ENCODE results near the gene BTRC. TPM values are rescaled to one million over a fixed set of nuclear protein-coding genes. Genes with fewer than 3 reads are reported as not detected.

Gene BTRC
- total RNA-seq (2014; rRNA removed; shearing (Covaris generic); ENCODE audit: low replicate concordance) = 1.8 and 3.6 TPM in 2 replicates

DNA sequence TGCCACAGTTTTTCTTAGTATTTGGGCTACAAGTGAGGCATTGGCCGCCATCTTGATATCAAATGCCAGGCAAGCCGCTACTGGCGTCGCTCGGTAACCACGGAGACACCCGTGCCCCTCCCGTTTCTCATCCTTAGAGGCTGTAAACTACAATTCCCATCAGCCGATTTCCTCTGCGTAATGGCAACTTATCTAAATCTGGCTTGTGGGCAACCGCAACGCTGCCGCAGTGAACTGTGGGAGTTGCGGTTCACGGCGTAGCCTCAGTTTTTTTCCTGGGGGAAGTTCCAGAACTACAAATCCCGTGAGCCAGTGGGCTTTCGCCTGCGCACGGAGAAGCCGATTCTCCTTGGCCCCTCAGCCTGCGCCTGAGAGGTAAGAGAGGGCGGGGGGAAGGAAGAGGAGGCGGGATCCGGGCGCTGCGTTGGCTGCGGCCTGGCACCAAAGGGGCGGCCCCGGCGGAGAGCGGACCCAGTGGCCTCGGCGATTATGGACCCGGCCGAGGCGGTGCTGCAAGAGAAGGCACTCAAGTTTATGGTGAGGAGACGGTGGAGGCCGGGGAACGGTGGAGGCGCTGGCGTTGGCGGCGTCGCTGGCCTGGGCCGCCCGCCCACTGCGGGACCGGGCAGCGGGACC is at the start of gene BTRC:
TSS of gene BTRC (plus strand) at position 474 of the 636 bp plus-strand sequence. CDS start at position 490, 16 bp downstream.
- H2AFZ ChIP-seq (ENCODE audit: low read length) = peak within 1 kb of the TSS; percentile 89
- no peaks in the 10 kb centered on the region for H3K9me3 ChIP-seq (ENCODE audit: low read length)
- DNase-seq = peak; percentile 97
- H3K4me1 ChIP-seq (ENCODE audit: low read length) = peaks cover 14% of the 10 kb centered on the region
- no peak within 1 kb of the TSS for H3K27ac ChIP-seq (ENCODE audit: low read length)
- no peaks in the 10 kb centered on the region for H3K27me3 ChIP-seq (ENCODE audit: low read length)
- peak within 1 kb of the TSS; percentile 76 for H3K9ac ChIP-seq (ENCODE audit: low read length)
- H4K20me1 ChIP-seq (ENCODE audit: insufficient read depth, low read depth, low read length) = no peaks in the 10 kb centered on the region
- H3K36me3 ChIP-seq (ENCODE audit: insufficient read depth, low read length) = no peaks in the 10 kb centered on the region
- no peaks in the 10 kb centered on the region for H3K9me2 ChIP-seq (replicated peaks; ENCODE audit: insufficient read depth, low read length)
- peaks cover 10% of the 10 kb centered on the region; the same call in 1 of the 2 replicates for H3K79me2 ChIP-seq (ENCODE audit: low read length)
- H3K4me3 ChIP-seq (ENCODE audit: low read length) = peak within 1 kb of the TSS; percentile 72
- peak within 1 kb of the TSS; percentile 70 for H3K4me2 ChIP-seq (ENCODE audit: low read depth, low read length, poor library complexity, severe bottlenecking)

DNA sequence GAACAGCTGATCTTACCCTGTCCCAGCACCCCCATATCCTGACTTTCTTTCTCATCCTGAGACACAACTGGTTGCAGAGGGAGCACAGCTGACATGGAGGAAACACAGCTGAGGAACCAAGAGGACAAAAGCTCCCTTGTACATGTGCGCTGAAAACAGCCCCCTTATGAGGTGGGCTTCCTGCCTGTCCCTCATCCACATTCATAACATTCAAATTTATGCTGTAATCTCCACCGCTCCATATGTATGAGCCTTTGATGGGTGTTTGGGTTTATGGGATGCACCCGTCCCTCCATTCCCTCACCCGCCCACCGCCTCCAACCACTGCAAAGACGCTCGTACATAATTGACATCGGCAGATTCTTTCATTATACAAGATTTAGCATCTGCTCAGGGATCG is 49.6 kb upstream of the BTRC start:
- H4K20me1 ChIP-seq (ENCODE audit: insufficient read depth, low read depth, low read length) = no peaks in the 10 kb centered on the region
- no peaks in the 10 kb centered on the region for H3K27me3 ChIP-seq (ENCODE audit: low read length)
- H3K4me1 ChIP-seq (ENCODE audit: low read length) = no peaks in the 10 kb centered on the region
- H2AFZ ChIP-seq (ENCODE audit: low read length) = no peak overlapping the region
- no peaks in the 10 kb centered on the region for H3K9me2 ChIP-seq (replicated peaks; ENCODE audit: insufficient read depth, low read length)
- H3K27ac ChIP-seq (ENCODE audit: low read length) = no peak overlapping the region
- H3K4me3 ChIP-seq (ENCODE audit: low read length) = no peak overlapping the region
- no peaks in the 10 kb centered on the region for H3K79me2 ChIP-seq (ENCODE audit: low read length)
- H3K4me2 ChIP-seq (ENCODE audit: low read depth, low read length, poor library complexity, severe bottlenecking) = no peak overlapping the region
- no peaks in the 10 kb centered on the region for H3K9me3 ChIP-seq (ENCODE audit: low read length)
- no peaks in the 10 kb centered on the region for H3K36me3 ChIP-seq (ENCODE audit: insufficient read depth, low read length)
- no peak for DNase-seq
- H3K9ac ChIP-seq (ENCODE audit: low read length) = no peak overlapping the region

DNA sequence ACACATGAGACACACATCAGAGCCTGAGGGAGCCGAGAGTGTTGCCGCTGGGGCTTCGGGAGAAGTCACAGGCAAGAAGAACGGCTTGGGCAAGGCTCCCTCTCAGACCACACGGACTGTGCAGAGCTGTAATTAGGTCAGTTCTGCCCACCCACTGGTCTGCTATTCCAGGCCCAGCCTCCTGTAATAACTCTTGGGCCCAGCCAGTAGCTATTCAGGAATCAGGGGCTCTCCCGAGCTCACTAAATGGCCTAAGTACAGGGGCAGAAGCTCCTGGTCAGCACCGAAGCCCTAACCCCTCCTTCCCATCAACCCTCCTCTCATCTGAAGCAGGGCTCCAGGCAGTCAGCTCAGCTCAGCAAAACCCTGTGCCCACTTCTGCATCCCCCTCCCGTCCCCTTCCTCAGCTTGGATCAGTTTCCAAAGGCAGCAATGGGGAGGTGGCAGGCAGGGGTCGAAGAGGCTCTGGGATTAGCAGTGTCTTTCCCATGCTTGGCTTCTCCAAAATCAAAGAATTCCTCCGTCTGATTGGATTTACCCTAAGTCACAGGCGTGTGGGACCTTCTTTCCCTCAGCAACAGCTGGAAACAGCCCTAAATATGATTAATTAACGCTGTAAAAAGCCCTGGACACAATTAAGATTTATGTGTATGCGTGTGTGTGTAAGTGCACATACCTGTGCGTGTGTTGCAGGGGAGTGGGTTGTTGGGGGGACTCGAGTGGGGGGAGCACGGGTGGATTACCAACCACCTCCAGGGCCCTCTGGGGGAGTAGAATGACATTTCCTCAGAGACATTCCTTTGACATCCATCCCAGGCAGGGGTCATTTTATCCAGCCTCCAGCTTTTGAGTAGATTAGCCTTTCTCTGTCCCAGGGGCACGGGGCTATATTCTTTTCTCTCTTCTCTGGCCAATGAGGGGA is 48.4 kb upstream of the BTRC start:
- H3K4me1 ChIP-seq (ENCODE audit: low read length) = no peaks in the 10 kb centered on the region
- no peaks in the 10 kb centered on the region for H3K36me3 ChIP-seq (ENCODE audit: insufficient read depth, low read length)
- H3K79me2 ChIP-seq (ENCODE audit: low read length) = no peaks in the 10 kb centered on the region
- no peak overlapping the region for H3K9ac ChIP-seq (ENCODE audit: low read length)
- H3K27me3 ChIP-seq (ENCODE audit: low read length) = no peaks in the 10 kb centered on the region
- H4K20me1 ChIP-seq (ENCODE audit: insufficient read depth, low read depth, low read length) = no peaks in the 10 kb centered on the region
- no peaks in the 10 kb centered on the region for H3K9me2 ChIP-seq (replicated peaks; ENCODE audit: insufficient read depth, low read length)
- H3K4me3 ChIP-seq (ENCODE audit: low read length) = no peak overlapping the region
- H2AFZ ChIP-seq (ENCODE audit: low read length) = no peak overlapping the region
- no peak overlapping the region for H3K4me2 ChIP-seq (ENCODE audit: low read depth, low read length, poor library complexity, severe bottlenecking)
- H3K27ac ChIP-seq (ENCODE audit: low read length) = no peak overlapping the region
- DNase-seq = no peak
- no peaks in the 10 kb centered on the region for H3K9me3 ChIP-seq (ENCODE audit: low read length)

DNA sequence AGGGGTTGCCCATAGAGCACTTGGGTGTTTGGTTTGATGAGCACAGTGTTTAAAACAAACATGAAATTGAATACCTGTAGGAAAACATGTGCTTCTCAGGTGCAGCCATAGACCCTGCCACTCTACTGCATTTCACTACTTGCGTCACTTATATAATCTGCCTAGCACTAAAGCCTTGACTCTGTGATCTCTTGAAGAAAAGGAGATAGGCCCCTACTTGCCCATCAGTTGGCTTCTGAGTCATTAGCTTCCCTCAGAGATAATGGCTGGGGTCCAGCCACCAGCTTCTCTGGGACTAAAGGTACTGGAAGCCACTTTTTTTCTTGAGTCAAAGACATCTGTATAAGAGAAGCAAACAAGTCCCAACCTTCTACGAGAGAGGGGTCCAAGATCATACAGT is 45.9 kb upstream of the BTRC start:
- no peaks in the 10 kb centered on the region for H3K36me3 ChIP-seq (ENCODE audit: insufficient read depth, low read length)
- H3K79me2 ChIP-seq (ENCODE audit: low read length) = no peaks in the 10 kb centered on the region
- H3K4me1 ChIP-seq (ENCODE audit: low read length) = no peaks in the 10 kb centered on the region
- no peaks in the 10 kb centered on the region for H4K20me1 ChIP-seq (ENCODE audit: insufficient read depth, low read depth, low read length)
- H3K9me2 ChIP-seq (replicated peaks; ENCODE audit: insufficient read depth, low read length) = no peaks in the 10 kb centered on the region
- DNase-seq = no peak
- no peak overlapping the region for H2AFZ ChIP-seq (ENCODE audit: low read length)
- no peak overlapping the region for H3K4me3 ChIP-seq (ENCODE audit: low read length)
- H3K4me2 ChIP-seq (ENCODE audit: low read depth, low read length, poor library complexity, severe bottlenecking) = no peak overlapping the region
- no peaks in the 10 kb centered on the region for H3K27me3 ChIP-seq (ENCODE audit: low read length)
- H3K9ac ChIP-seq (ENCODE audit: low read length) = no peak overlapping the region
- H3K27ac ChIP-seq (ENCODE audit: low read length) = no peak overlapping the region
- H3K9me3 ChIP-seq (ENCODE audit: low read length) = no peaks in the 10 kb centered on the region

DNA sequence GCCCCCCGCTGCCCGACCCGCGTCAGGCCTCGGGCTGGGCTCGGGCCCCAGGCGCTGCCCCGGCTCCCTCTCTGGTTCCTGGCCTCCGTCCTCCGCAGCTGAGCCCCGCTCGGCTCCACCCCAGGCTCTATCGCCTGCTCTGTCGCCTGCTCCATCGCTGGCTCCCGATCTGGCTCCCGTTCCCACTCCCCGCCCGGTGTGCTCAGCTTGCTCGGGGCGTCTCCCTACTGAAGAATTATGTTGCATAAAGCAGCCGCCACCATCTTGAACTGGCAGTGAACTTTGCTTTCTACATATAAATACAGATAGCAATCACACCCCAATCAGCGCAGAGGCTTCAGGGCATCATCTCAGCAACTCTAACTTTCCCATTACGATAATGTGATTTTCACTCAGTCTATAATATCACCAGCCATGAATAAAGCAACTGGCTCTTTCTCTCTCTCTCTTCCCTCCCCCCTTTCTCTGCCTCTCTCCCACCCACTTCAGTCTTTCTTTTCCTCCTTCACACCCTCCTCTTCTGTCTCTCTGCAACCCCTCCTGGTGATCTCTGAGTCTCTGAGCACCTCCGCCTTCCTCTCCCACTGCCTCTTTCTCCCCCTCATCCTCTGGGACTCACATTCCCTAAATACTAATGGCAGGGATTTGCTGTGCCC is 43.3 kb upstream of the BTRC start:
- Histone ChIP-seq H3K9ac (ENCODE audit: low read length) (no peak overlapping the region), H3K9me3 (ENCODE audit: low read length) (no peaks in the 10 kb centered on the region), H2AFZ (ENCODE audit: low read length) (no peak overlapping the region), H3K4me2 (ENCODE audit: low read depth, low read length, poor library complexity, severe bottlenecking) (no peak overlapping the region), H3K9me2 (replicated peaks; ENCODE audit: insufficient read depth, low read length) (no peaks in the 10 kb centered on the region), H4K20me1 (ENCODE audit: insufficient read depth, low read depth, low read length) (no peaks in the 10 kb centered on the region), H3K79me2 (ENCODE audit: low read length) (no peaks in the 10 kb centered on the region), H3K4me1 (ENCODE audit: low read length) (no peaks in the 10 kb centered on the region), H3K27ac (ENCODE audit: low read length) (no peak overlapping the region), H3K27me3 (ENCODE audit: low read length) (no peaks in the 10 kb centered on the region), H3K4me3 (ENCODE audit: low read length) (no peak overlapping the region), H3K36me3 (ENCODE audit: insufficient read depth, low read length) (no peaks in the 10 kb centered on the region)
- no peak for DNase-seq

DNA sequence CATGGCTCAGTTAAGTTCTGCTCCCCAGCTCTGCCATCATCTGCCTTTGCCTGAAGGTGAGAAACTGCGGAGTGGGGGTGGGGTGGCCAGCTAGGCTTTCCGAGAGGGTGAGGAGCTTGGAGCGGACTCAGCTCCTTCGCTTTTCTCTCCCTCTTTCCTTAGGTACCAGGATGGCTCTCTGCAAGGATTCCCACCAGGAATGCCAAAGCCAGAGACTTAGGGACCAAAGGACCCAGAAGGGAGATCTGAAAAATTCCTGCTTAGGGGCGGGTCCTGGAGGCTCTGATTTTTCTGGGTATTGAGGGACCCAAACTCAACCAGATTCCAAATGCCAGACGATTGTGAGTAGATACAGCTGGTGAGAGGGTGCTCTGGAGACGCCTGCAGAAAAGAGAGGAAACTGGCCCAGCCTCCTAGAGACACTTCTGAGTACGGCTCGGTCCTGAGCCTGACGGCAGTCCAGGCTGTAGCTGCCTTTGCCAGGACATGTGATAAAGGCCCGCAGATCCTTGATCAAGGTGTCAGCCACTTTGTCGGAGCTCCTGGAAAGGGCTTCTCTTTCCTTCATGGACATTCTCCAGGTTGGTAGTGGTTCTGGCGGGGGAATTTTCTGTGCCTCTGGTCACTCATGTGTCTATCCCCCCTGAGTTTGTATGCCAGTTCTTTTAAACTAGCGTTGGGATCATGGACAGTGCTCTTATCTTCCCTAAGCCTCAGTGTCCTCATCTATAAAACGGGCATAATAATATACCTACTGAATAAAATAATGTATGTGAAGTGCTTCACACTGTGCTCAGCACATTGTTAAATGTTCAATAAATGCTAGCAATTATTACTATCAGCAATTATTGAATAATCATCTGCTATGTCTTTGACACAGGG is 42.5 kb upstream of the BTRC start:
- Histone ChIP-seq H3K27me3 (ENCODE audit: low read length) (no peaks in the 10 kb centered on the region), H4K20me1 (ENCODE audit: insufficient read depth, low read depth, low read length) (no peaks in the 10 kb centered on the region), H3K79me2 (ENCODE audit: low read length) (no peaks in the 10 kb centered on the region), H3K9ac (ENCODE audit: low read length) (no peak overlapping the region), H2AFZ (ENCODE audit: low read length) (no peak overlapping the region), H3K9me3 (ENCODE audit: low read length) (no peaks in the 10 kb centered on the region), H3K9me2 (replicated peaks; ENCODE audit: insufficient read depth, low read length) (no peaks in the 10 kb centered on the region), H3K4me3 (ENCODE audit: low read length) (no peak overlapping the region), H3K27ac (ENCODE audit: low read length) (no peak overlapping the region), H3K4me2 (ENCODE audit: low read depth, low read length, poor library complexity, severe bottlenecking) (no peak overlapping the region), H3K36me3 (ENCODE audit: insufficient read depth, low read length) (no peaks in the 10 kb centered on the region), H3K4me1 (ENCODE audit: low read length) (no peaks in the 10 kb centered on the region)
- no peak for DNase-seq

DNA sequence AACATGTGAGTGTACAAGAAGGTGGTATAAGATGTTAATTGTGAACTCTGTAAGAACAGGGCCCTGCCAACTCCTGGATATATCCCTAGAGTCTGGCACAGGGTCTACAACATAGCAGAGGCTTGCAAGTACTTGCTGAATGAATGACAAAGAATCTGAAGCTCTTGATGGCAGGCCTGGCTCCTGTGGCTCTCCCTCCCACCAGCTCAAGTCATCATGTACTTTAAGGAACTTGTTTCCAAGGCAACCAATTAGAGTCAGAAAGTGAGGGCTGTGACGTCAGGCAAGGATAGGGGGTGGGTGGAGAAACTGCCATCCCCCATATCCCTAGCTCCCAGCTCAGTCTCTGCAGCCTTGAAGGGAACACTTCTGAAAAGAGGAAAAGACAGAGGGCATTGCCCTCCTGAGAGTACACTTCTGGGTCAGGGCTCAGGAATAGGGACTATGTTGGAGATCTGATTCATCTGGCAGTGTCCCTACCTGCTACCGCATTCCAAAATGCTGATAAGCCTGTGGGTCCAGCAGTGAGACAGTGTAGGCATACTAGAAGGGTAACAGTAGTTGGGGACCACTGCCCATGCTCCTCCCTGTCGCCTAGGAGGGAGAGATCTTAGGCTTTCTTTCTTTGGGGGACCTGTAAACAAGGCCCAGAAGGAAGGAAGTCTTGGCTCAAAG is 34.6 kb upstream of the BTRC start:
- DNase-seq = no peak

More for the DNA sequence above, 34.6 kb upstream of the BTRC start:
- Histone ChIP-seq H3K36me3 (ENCODE audit: insufficient read depth, low read length) (no peaks in the 10 kb centered on the region), H3K9ac (ENCODE audit: low read length) (no peak overlapping the region), H3K79me2 (ENCODE audit: low read length) (no peaks in the 10 kb centered on the region), H3K27me3 (ENCODE audit: low read length) (no peaks in the 10 kb centered on the region), H3K27ac (ENCODE audit: low read length) (no peak overlapping the region), H4K20me1 (ENCODE audit: insufficient read depth, low read depth, low read length) (no peaks in the 10 kb centered on the region), H3K9me3 (ENCODE audit: low read length) (no peaks in the 10 kb centered on the region), H3K4me1 (ENCODE audit: low read length) (no peaks in the 10 kb centered on the region), H3K9me2 (replicated peaks; ENCODE audit: insufficient read depth, low read length) (no peaks in the 10 kb centered on the region), H3K4me3 (ENCODE audit: low read length) (no peak overlapping the region), H3K4me2 (ENCODE audit: low read depth, low read length, poor library complexity, severe bottlenecking) (no peak overlapping the region), H2AFZ (ENCODE audit: low read length) (no peak overlapping the region)

All from Karpas-422 (cell line).